ENCODE data around the gene IFI27.
"Not testable (repeated sequence)": the region's sequence is repeated elsewhere in the genome, so short reads cannot be mapped to it uniquely, and the experiment has no call there.

The IFI27 gene

DNA sequence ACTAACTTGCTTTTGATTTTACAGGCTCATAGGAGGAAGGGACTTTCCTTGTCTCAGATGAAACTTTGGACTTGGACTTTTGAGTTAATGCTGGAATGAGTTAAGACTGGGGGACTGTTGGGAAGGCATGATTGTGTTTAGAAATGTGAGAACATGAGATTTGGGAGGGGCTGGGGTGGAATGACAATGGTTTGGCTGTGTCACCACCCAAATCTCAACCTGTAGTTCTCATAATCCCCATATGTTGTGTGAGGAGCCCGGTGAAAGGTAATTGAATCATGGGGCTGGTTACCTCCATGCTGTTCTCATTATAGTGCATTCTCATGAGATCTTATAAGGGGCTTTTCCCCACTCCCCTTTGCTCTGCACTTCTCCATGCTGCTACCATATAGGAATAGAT, 45.6 kb downstream of the IFI27 start:
- DNase-seq (ENCODE audit: low read depth in 2 of 2): not testable (repeated sequence)

DNA sequence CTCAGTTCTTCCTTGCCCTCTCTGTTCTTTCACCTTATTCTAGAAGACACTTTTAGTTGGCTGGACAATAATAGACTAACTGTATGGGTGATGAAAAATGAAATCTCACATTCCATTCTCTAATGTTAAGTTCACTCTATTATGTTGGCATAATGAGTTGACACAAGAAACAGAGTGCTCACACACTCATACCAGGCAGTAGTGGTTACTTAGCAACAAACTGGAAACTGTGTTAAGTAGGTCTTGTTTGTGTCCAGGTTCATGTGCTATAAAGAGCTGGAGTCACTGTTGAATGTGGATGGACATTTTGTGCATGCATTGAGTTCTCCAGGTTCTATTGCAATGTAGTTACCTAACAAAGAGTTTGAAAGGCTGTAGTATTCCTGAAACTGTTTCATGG, 46.7 kb downstream of the IFI27 start:
- no peak for DNase-seq (ENCODE audit: low read depth in 2 of 2)

- DNase-seq (ENCODE audit: low read depth in 2 of 2): no peak
Measured at GRCh38 chr14:94158239-94158883, 47.8 kb downstream of the IFI27 start.

- DNase-seq (ENCODE audit: low read depth in 2 of 2): no peak
Measured at GRCh38 chr14:94161058-94161457, 50.5 kb downstream of the IFI27 start.

DNA sequence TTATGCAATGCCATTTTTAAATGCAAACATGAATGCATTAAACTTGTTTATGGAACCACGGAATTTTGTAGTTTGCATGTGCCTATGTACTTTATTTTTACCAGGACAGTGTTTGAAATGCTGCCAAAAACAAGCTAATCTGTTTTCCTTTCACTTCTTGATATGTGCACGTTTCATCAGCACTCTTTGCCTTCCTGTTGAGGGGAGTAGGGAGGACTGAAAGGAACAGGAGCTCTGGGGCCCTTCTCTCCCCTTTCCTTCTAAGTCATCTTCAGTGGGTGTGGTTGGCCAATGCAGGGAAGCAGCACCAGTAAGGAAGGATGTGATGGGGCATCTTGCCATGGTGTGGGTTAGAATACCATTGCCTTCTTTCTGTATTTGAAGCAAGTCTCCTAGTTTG, 51.4 kb downstream of the IFI27 start:
- no peak for DNase-seq (ENCODE audit: low read depth in 2 of 2)

DNA sequence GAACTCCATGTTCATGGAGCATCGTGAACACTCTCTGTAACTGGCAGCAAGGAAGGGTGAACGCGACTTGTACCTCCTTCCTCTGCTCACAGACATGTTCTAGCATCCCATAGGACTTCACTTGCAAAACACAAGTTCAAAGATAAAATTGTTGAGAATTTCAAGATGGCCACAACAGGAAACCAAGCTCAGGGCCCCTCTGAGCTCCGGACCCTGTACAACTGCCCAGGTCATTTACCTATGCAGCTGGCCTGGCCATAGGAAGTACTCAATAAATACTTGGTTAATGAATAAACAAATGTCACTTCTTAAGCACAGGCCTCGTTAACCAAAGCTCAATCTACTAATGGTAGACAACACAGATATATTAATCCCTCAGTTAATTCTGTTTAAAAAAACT, 51.9 kb downstream of the IFI27 start:
- DNase-seq (ENCODE audit: low read depth in 2 of 2): no peak

DNA sequence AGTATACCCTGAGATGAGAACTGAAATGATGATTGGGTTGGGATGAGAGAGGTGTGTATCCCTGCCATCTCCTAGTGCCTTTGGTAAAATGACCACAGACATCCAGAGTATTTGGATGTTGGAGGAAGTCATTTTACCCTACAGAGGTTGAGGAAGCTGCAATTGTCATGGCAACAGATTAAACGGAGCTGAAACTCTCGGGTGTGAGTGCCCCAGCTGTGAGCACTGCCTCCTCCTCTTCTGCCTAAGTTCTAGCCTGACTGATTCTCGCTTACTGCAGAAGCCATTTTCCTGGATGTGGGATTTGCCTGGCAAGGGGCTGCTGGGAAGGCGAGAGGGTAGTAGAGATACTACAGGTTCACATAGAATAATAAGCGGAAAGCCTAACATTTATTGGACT, 53.3 kb downstream of the IFI27 start:
- no peak for DNase-seq (ENCODE audit: low read depth in 2 of 2)

- DNase-seq (ENCODE audit: low read depth in 2 of 2): no peak
Measured at GRCh38 chr14:94164685-94165431, 54.3 kb downstream of the IFI27 start.

- DNase-seq (ENCODE audit: low read depth in 2 of 2): no peak
Measured at GRCh38 chr14:94165744-94166143, 55.2 kb downstream of the IFI27 start.

Data from stimulated activated CD8-positive, alpha-beta memory T cell treated with anti-CD3 and anti-CD28 coated beads, Interleukin-15, amount 100 ng/mL, for 48 hours (primary cell).